Gastrocnemius medialis (tissue), 4 donors: ENCODE measurements around the gene RAD23B.

Experiments
- CTCF ChIP-seq, 5 experiments: fragments of 450-650 bp in 3 of 5; fragments of 200-600 bp in 2 of 5; sonication (generic) in 2 of 5; IDR thresholded peaks in 4 of 5; conservative IDR thresholded peaks in 1 of 5; 1 replicate in 4 of 5; 2 replicates in 1 of 5; pipeline ENCODE4 v1.5.1; 2016 to 2019; ENCODE audit warnings: antibody characterized with exemption in 5 of 5, mild to moderate bottlenecking in 3 of 5, moderate library complexity in 3 of 5
- POLR2A ChIP-seq, 2 donors: fragments of 450-650 bp; IDR thresholded peaks; one replicate each; pipeline ENCODE4 v1.6.1; 2017; ENCODE audit warnings: antibody characterized with exemption in 2 of 2, mild to moderate bottlenecking in 2 of 2, moderate library complexity in 2 of 2

DNA sequence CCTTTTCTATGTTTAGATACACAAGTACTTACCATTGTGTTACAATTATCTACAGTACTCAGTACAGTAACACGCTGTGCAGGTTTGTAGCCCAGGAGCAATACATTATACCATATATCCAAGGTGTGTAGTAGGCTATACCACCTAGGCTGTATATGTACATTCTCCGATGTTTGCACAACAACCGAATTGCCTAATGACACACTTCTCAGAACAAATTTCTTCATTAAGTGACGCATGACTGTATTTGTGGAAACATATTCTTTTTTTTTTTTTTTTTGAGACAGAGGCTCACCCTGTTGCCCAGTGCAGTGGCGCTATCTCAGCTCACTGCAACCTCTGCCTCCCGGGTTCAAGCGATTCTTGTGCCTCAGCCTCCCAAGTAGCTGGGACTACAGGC lies 4.0 kb upstream of the RAD23B start:
- TF ChIP-seq CTCF (IDR thresholded peaks at IDR 0.05 in 4 of 5, conservative IDR thresholded peaks at IDR 0.05 in 1 of 5), result no peak
- no peak for TF ChIP-seq POLR2A (IDR thresholded peaks at IDR 0.05)
